Measurements from ENCODE around the gene DRGX. TPM values are rescaled to one million over a fixed set of nuclear protein-coding genes. Genes with fewer than 3 reads are reported as not detected.

Gene DRGX
- not detected in 2 replicates for total RNA-seq (2014; rRNA removed; shearing (Covaris generic))

- DNase-seq (ENCODE audit: low read depth), result no peak
Measured at GRCh38 chr10:49395741-49396665, at the start of gene DRGX. Gene DRGX (minus strand): TSS chr10:49396089. CDS start chr10:49395440, 649 bp downstream.

DNA sequence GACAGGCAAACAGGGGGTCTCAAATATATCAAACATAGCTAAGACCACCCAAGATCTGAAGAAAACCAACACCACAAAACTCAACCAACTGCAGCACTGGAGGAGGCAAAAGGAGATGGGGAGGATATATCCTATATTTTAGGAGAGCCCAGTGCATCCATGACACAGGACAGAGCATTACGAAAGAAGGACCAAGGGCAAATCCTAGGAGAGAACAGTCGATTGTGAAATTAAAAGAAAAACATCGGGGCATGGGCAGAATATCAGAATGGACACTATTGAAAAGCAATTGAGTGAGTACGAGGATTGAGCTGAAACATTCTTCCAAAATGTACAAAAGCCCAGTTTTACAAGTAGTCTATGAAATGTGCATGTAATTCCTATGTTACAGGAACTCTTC is 48.5 kb upstream of the DRGX start:
- DNase-seq (ENCODE audit: low read depth), result no peak

DNA sequence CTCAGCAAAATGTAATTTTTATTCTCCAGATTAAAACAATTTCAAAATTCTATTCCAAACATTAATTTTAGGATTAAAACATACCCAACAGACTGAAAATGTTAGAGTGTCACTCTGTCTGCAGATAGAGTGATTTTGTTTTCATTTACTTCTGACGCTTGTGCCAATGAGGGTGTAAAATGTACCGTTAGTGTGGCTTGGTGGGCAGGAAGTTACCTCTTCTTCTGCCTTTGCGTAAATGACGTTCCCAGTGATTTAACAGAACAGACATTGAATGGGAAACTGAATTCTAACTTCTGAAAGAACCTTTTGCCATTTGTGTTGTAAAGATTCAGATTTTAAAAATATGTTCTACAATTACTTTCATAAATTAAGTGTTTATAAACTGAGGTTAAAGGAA is 47.0 kb upstream of the DRGX start:
- no peak for DNase-seq (ENCODE audit: low read depth)

DNA sequence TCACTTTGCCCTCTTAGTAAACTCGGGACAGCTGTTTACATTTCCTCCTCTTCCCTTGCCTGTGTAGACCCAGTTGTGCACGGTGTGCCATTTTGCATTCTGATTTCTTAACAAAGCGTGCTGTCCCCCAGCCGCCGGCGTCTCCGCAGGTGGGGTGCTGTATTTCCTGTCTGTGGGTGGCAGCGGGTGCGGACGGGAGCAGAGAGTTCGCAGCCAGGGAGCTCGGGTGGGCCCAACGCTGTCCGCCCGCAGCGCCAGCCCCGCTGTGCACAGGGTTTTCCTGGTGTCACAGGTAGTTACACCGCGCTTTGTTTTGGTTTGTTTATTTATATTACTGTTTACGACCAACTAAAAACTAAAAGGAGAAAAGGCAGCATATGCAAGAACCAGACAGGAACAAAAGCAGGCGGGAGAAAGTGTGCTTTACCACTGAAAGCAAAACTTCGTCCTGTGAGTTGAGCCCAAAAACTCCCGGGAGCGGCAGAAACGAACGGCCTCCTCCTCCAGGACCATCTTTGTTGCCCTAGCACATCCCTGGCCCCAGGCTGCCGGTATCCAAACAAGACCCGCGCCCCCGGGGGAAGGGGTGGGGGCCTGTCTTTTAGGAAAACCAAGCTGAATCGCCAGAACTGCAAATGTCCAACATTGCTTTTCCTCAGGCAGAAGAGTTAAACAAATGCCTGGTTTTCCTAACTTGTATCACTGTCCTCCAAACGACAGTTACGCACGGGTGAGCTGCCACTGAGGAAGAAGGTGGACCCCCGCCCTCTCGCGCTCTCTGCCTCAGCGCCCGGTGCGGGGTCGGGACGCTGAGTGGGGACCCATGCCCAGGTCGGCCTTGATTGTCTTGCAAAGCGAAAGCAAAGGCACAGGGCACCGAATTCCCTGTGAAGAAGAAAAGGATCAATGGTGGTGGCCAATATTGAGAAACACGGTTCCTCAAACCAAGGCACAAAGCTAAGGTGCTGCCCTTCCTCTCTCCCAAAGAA is 45.9 kb upstream of the DRGX start:
- no peak for DNase-seq (ENCODE audit: low read depth)

DNA sequence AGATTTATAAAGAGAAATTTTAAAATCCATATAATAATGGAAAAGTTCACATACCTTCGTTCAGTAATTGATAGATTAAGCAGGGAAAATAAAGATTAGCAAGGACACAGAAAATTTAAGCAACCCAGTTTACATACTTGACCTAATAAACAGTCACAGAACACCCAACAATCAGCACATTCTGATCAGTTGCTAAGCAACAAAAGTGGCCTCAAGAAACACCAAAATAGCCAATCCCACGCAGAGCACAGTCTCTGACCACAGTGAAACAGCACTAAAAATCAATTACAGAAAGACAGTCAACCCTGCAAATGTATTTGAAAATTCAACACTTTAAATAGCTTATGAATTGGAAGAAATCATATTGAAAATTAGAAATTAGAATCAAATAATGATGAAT is 39.3 kb upstream of the DRGX start:
- DNase-seq (ENCODE audit: low read depth), result no peak

GRCh38 chr10:49433069-49433468 is 37.2 kb upstream of the DRGX start:
- no peak for DNase-seq (ENCODE audit: low read depth)

DNA sequence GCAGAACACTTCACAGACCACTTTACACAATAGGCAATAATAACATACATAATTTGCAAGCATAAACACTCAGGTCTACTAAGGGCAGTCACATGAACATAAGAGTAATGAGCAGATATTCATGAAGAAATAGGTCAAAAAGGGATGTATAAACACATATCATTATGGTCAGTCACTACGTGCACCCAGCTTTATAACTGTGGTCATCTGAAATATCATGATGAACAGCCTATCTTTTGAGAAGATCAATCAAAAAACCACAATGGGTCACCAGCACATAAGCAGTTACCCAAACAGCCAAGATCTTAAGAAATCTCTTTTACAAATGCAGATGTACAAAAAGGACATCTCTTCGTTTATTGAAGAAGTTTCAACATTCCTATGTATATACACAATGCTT is 35.5 kb upstream of the DRGX start:
- DNase-seq (ENCODE audit: low read depth), result no peak

DNA sequence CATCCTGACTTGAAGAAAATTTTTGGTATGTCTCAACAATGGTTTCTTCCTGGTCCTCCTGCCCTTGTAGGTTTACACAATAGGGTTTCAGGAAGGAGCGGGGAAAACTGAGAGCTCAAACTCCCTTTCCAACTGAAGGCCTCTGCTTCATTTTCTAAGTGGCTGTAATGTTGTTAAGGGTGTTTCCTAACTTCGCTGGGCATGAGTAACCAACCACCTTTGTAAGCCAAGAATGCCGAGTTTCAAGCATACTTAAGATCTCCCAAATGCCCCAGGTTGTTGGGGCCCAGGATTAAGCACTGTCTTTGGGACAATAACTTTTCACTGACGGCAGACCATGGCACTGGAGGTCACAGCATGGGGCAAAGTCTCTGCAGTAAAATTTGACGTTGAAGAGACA is 33.6 kb upstream of the DRGX start:
- no peak for DNase-seq (ENCODE audit: low read depth)

- DNase-seq (ENCODE audit: low read depth), result no peak
Measured at GRCh38 chr10:49426490-49427360, 30.8 kb upstream of the DRGX start.

GRCh38 chr10:49419005-49419404 is 23.1 kb upstream of the DRGX start:
- DNase-seq (ENCODE audit: low read depth), result no peak

DNA sequence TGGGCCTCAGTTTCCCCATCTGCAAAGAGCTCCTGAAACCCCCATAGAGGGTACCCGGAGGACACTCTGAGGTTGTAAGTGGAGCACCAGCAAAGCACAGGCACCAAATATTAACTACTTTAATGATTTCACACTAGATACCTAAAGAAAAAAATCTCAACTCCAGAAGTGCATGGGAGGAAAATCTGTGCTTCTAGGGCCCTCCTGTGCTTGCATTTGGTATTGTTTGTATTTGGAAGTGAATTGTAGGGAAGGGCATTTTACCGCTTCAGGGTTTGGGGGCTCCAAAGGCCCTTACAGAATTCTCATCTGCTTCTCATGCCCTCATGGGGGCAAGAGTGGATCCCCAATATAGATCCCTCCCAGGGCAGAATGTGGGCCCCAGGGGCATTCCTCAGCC is 22.4 kb upstream of the DRGX start:
- DNase-seq (ENCODE audit: low read depth), result no peak

DNA sequence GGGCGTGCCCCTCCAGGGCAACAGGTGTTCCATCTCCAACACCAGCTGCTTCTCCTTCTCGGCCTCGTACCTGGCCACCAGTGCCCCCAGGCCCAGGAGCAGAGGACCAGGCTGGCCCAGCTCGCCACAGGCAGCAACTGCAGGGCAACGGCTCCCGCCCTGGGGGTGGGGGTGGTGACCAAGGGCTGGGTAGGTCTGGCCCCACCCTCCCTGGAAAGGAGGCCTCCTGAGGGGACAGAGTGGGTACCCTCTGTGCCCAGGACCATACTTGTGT is 22.1 kb upstream of the DRGX start:
- no peak for DNase-seq (ENCODE audit: low read depth)

DNA sequence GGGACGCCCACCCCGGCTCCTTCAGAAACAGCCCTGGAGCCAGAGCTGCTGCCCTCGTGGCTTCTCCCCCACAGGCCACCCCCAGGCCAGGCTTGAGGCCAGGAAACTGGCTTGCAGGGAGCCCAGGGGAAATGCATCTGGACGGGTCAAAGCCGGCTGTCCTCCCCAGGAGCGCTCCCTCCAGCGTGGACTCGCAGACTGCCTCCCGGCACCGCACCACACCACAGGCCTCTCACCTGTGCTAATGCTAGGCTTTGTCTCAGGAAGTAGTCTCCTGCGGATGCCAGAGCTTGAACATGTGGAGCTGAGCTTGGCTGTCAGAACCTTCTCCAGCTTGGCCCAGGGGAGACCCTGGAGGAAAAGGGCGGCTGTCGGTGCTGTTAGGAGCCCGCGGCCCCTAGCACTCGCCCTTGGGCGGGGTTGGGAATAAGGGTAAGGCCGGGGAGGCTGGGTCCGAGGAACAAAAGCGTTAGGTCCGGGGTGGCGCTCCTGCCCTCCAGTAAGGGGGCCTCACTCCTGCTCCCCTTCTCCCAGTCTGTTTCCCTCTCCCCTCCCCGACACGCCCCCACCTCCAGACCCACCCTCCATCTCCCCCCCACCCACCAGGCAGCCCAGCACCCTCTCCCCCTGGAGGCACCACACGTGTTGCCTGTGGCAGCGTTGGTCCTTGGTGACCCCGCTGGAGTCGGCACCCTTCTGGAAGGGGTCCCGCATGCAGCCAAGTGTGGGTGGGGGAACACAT is 21.6 kb upstream of the DRGX start:
- DNase-seq (ENCODE audit: low read depth), result no peak

DNA sequence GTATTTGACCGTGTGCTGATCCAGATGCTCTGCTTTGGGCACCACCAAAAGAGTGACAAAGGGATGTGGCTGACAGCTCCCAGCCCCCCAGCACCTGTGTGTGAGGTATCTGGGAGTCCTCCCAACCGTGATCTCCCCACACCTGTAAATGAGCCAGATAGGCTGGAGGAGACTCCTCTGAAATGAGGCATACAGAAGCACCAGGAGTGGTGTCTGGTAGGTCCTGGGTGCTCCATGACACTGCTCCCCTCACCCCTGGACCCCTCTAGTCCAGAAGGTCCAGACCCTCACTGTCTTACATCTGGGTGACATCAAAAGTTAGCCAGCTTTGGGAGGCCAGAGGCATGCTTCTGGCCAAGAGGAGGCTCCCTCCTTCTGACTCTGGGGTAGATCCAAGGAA is 20.0 kb upstream of the DRGX start:
- no peak for DNase-seq (ENCODE audit: low read depth)

DNA sequence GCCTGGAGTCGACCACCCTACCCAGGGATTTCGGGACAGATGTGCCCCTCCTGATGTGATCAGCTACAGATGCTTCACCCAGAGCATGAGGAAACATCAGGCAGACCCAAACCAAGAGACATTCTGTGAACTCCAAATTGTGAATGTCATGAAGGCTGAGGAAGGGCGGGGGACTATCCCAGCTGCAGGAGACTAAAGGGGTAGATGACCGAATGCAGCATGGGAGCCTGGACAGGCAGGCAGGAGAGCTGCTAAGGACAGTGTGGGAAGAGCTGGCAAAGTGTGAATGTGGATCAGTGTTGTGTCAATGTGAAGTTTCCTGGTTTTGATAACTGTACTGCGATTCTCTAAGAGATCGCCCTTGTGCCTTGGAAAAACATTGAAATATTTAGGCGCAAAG is 19.2 kb upstream of the DRGX start:
- DNase-seq (ENCODE audit: low read depth), result no peak

DNA sequence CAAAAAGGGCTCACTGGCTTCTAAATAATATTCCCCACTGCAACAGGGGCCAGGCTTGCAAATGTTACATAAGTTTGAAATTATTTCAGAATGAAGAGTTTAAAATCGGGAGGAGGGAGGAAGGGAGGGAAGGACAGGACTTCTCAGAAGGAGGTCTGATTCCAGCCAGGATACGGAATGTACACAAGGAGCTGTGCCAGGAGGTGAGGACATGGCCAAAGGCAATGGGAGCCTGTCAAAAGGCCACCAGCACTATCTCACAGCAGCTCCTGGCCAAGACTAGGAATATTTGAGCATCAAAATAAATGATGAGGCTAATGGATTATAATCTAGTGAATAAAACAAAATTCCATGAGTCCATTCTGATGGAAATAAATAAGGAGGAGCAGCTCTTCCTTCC is 18.6 kb upstream of the DRGX start:
- DNase-seq (ENCODE audit: low read depth), result no peak

DNA sequence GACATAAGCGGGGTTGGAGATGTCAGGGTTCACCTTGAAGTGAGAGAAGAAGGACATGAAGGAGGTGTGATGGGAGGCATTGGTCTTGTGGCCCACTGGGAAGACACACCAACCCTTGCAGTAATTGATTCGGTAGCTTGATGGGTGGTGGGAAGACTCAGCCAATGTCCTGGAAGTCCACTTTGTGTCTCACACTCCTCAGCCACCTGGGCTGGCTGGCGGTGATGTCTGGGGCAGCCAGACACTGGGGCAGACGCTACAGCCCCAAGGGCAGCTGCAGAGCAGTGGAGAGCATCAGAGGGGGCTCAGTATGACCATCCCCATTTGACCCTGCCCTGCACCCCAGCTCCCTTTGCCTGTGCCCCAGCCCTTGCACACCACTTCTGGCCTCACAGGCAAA is 16.7 kb upstream of the DRGX start:
- no peak for DNase-seq (ENCODE audit: low read depth)

DNA sequence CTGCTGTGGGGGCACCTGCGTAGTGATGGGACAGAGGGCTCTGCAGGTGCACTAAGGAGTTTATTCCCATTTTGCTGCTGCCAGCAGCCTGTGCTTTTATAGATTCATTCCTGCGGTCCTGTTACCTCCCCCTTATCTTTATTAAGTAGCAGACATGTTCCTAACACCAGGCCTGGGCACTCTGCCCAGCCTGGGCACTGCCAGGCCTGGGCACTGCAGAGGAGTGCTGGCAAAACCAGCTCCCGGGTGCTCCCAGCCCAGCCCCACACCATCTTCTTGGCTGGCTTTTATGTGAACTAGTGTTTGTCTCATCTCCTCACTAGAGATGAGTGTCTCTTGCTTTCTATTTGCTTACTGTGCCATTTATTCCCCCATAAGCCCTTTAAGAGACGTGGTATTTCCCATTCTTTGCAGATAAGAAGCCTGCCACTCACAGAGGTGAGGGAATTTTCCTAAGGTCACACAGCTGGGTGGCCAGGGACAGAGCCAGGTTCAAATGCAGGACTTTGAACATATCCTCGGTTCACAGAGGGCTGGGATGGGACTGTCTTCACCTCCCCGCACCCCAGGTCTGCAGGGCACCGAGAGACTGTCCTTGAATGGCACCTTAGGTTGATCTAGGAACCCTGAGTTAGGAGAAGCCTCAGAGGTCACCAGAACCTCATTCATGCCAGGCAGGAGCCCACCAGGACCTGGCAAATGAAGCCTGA is 14.6 kb upstream of the DRGX start:
- no peak for DNase-seq (ENCODE audit: low read depth)

- no peak for DNase-seq (ENCODE audit: low read depth)
Measured at GRCh38 chr10:49409755-49410154, 13.9 kb upstream of the DRGX start.

- DNase-seq (ENCODE audit: low read depth), result no peak
Measured at GRCh38 chr10:49408519-49409306, 12.8 kb upstream of the DRGX start.
